Activated T-cell treated with anti-CD3 and anti-CD28 coated beads, Interleukin-2, amount 50 U/mL, for 48 hours (primary cell): Measurements from ENCODE around the gene TINAGL1.
A peak's percentile ranks its signal among the peaks of the same experiment; 100 is the strongest.

ENCODE experiments used
- DNase-seq, 2 experiments: peaks; one replicate each; pipeline ENCODE4 v3.0.0-alpha.2; 2020

Gene TINAGL1

GRCh38 chr1:31569596-31570173, 6.6 kb upstream of the TINAGL1 start:
- DNase-seq, result no peak

- DNase-seq, result no peak
These were observed 6.1 kb upstream of the TINAGL1 start for GRCh38 chr1:31570228-31570627.

GRCh38 chr1:31570906-31571305, 5.4 kb upstream of the TINAGL1 start:
- no peak for DNase-seq

- DNase-seq, result peak in 1 of 2 experiments; percentile 1
These were observed 4.7 kb upstream of the TINAGL1 start for GRCh38 chr1:31571340-31572295.

- no peak for DNase-seq
These were observed 3.8 kb upstream of the TINAGL1 start for GRCh38 chr1:31572323-31573104.

- DNase-seq, result no peak
These were observed 3.1 kb upstream of the TINAGL1 start for GRCh38 chr1:31573261-31573660.

- DNase-seq, result peak in 1 of 2 experiments; percentile 7
These were observed 1.5 kb upstream of the TINAGL1 start for GRCh38 chr1:31574749-31575368.

GRCh38 chr1:31575369-31576140, 760 bp upstream of the TINAGL1 start:
- DNase-seq, result no peak

GRCh38 chr1:31576743-31577455, 584 bp downstream of the TINAGL1 start:
- DNase-seq, result no peak

GRCh38 chr1:31577515-31578192, 1.3 kb downstream of the TINAGL1 start:
- DNase-seq, result no peak

- no peak for DNase-seq
These were observed 3.1 kb downstream of the TINAGL1 start for GRCh38 chr1:31579374-31579773.

- no peak for DNase-seq
These were observed 4.2 kb downstream of the TINAGL1 start for GRCh38 chr1:31580513-31580870.

GRCh38 chr1:31580891-31581603, 4.7 kb downstream of the TINAGL1 start:
- DNase-seq, result no peak

- DNase-seq, result no peak
These were observed 5.8 kb downstream of the TINAGL1 start for GRCh38 chr1:31581821-31582810.

- DNase-seq, result peak in 1 of 2 experiments; percentile 1
These were observed 7.0 kb downstream of the TINAGL1 start for GRCh38 chr1:31583082-31583994.

- DNase-seq, result peak in 1 of 2 experiments; percentile 7
These were observed 7.9 kb downstream of the TINAGL1 start for GRCh38 chr1:31583995-31584868.
